Measurements from ENCODE around the gene CBLN2.

- no peak for TF ChIP-seq POLR2A (IDR thresholded peaks at IDR 0.05)
- TF ChIP-seq, protein P1, sequence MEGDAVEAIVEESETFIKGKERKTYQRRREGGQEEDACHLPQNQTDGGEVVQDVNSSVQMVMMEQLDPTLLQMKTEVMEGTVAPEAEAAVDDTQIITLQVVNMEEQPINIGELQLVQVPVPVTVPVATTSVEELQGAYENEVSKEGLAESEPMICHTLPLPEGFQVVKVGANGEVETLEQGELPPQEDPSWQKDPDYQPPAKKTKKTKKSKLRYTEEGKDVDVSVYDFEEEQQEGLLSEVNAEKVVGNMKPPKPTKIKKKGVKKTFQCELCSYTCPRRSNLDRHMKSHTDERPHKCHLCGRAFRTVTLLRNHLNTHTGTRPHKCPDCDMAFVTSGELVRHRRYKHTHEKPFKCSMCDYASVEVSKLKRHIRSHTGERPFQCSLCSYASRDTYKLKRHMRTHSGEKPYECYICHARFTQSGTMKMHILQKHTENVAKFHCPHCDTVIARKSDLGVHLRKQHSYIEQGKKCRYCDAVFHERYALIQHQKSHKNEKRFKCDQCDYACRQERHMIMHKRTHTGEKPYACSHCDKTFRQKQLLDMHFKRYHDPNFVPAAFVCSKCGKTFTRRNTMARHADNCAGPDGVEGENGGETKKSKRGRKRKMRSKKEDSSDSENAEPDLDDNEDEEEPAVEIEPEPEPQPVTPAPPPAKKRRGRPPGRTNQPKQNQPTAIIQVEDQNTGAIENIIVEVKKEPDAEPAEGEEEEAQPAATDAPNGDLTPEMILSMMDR (IDR thresholded peaks at IDR 0.05), result no peak
These were observed 1.2 kb downstream of the CBLN2 start for GRCh38 chr18:72542984-72543356.
